Activated naive CD4-positive, alpha-beta T cell treated with anti-CD3 and anti-CD28 coated beads, Interleukin-2, amount 50 U/mL, for 72 hours (primary cell): ENCODE measurements around the gene ZBTB16. TPM values are rescaled to one million over a fixed set of nuclear protein-coding genes. Genes with fewer than 3 reads are reported as not detected.

Experiments used
- ATAC-seq, 2 donors: fragments of 150-1000 bp; cut with Tn5 transposase; 2 replicates each; pipeline ENCODE4 v1.10.0; 2021; ENCODE audit warnings: mild to moderate bottlenecking in 2 of 2, moderate library complexity in 2 of 2
- DNase-seq, 2 donors: peaks; one replicate each; pipeline ENCODE4 v3.0.0; 2021 to 2022; ENCODE audit warnings: low spot score in 2 of 2
- H3K27ac Mint-ChIP-seq, 2 donors: one replicate each; pipeline ENCODE4 v1.8.0; 2022; ENCODE audit warnings: mild to moderate bottlenecking in 2 of 2, mixed read lengths in 2 of 2
- H3K36me3 Mint-ChIP-seq, 2 donors: one replicate each; pipeline ENCODE4 v1.8.0; 2022; ENCODE audit warnings: mixed read lengths in 2 of 2
- H3K9me3 Mint-ChIP-seq, 2 donors: one replicate each; pipeline ENCODE4 v1.8.0; 2022; ENCODE audit warnings: mixed read lengths in 2 of 2
- total RNA-seq, 2 donors: library from RNA; stranded (reverse); gene quantifications; one replicate each; pipeline ENCODE4 v1.2.3, GENCODE V29; 2022

ZBTB16 gene
- total RNA-seq, 2 donors from 2014 or later, result 0.99 to 3.1 TPM

DNA sequence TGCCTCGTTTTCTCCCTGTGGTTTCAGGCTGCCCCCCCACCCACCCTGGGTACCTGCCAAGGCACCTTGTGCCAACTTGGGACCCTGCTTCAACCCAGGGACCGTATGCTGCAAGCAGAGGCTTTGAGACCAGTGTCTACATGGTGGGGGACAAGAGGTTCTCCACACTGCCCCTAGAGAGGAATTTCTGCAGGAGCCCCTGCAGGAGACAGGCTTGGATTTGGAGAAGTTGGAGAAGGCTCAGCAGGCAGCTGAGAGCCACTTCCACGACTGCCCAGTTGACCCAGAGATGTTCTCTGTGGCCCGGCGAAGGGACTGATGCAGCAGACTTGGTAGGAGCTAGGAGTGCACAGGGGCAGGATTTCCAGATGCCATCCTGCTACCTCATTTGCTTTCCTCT is 216.6 kb downstream of the ZBTB16 start:
- Mint-ChIP-seq H3K36me3 (no peaks in the 10 kb centered on the region), H3K9me3 (no peaks in the 10 kb centered on the region), H3K27ac (no peak overlapping the region)
- DNase-seq (no peak), ATAC-seq (no peak)

DNA sequence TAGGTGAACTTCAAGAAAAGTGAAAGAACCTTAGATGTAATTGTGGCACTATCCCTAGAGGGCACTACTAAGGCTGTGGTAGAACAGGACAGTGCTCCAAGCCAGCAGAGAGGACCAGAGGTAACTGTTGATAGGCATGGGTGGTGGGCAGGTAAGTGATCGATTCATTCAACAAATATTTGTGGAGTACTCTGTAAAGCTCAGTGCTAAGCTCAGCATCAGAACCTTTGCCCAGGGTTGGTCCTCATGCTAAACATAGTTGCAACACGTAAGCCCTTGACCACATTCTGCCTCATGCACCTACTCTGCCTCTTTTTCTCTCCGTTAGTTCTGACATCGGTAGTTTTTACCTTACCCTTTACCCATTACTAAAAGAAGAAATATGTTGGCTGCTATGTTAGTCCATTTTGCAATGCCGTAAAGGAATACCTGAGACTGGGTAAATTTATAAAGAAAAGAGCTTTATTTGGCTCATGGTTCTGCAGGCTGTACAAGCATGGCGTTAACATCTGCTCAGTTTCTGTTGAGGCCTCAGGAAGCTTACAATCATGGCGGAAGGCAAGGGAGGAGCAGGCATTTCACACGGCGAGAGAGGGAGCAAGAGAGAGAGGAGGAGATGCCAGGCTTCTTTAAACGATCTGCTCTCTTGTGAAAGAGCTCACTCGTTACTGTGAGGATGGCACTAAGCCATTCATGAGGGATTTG is 218.3 kb downstream of the ZBTB16 start:
- no peaks in the 10 kb centered on the region for H3K36me3 Mint-ChIP-seq
- H3K27ac Mint-ChIP-seq, result no peak overlapping the region
- DNase-seq (no peak), ATAC-seq (no peak)
- H3K9me3 Mint-ChIP-seq, result no peaks in the 10 kb centered on the region

DNA sequence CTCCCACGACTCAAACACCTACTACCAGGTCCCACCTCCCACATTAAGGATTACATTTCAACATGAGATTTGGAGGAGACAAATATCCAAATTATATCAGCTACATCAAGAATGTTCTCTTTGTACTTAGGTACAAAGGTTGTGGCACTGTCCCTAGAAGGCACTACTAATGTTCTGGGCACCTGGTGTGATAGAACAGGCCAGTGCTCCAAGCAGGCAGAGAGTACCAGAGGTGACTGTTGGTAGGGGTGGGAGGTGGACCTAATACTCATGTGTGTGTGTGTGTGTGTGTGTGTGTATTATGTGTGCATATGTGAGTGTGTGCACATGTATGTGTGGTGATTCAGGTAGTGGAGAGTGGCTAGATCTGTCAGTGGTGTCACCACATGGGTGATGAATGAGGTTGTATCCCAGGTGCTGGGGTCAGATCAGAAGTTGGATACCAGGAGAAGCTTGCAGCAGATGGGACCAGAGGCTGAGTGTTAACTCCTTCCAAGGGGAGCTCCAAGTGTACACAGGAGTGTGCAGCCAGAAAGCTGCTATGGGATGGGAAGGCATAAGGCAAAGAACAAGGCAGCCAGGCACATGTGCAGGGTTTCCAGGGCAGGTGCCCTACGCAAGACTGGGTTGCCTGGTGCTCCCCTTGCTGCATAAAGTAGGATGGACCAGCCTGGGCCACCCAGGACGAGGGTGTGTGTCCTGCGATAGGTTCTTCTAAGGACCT is 219.0 kb downstream of the ZBTB16 start:
- Mint-ChIP-seq H3K27ac (no peak overlapping the region), H3K36me3 (no peaks in the 10 kb centered on the region), H3K9me3 (no peaks in the 10 kb centered on the region)
- DNase-seq (no peak), ATAC-seq (no peak)

DNA sequence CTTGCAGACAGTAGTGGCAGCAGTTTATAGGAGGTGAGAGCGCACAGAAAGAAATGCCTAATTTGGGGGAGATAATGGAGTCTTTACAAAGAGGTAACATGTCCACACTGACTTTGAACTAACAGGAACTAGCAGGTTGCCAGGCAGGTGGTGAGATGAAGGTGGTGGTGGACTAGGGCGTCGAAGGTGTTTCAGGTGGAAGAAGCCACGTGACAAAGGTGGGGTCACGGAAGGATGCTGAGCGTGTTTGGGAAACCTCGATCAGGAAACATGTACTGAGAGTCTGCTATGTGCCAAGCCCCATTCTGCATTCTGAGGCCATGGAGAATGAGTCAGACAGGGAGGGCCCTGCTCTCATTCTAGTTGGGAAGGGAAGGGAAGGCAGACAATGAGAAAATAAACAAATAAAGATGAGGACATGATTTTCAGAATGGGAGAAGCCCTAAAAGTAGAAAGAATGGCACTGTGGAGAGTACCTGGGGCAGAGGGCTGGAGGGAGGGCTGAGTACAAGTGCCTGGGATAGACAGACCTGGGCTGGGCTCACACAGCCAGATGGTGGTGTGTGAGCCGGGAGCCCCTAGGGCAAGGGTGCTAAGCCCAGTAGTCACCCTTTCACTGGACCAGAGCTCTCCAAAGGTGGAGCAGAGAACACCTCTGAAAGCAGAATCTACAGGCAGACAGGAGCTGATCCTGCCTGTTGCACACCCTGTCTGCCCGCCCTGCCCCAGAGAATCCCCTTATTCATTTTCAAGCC is 220.5 kb downstream of the ZBTB16 start:
- no peaks in the 10 kb centered on the region for H3K36me3 Mint-ChIP-seq
- no peak overlapping the region for H3K27ac Mint-ChIP-seq
- ATAC-seq, result no peak
- H3K9me3 Mint-ChIP-seq, result no peaks in the 10 kb centered on the region
- no peak for DNase-seq

DNA sequence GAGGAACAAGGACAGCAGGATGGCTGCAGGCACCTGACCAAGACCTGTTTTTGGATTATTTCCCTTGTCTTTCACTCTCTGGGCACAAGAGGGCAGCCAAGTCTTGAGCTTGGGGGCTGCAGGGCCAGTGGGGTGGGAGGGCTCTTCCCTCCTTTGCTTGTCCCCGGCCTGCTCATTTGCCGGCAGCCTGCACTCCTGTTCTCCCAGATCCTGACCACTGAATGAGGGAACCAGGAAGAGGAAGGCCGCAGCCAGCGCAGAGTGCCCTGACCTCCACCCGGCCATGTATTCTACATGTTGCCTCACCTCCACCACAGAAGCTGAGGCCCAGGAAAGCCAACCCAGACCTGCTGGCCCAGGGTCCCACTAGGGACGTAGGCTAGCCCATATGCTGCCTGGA is 221.2 kb downstream of the ZBTB16 start:
- DNase-seq, result peak in 1 of 2 donors; percentile 27
- Mint-ChIP-seq H3K27ac (no peak overlapping the region), H3K9me3 (no peaks in the 10 kb centered on the region), H3K36me3 (no peaks in the 10 kb centered on the region)
- peak; percentile 47 to 61 for ATAC-seq

DNA sequence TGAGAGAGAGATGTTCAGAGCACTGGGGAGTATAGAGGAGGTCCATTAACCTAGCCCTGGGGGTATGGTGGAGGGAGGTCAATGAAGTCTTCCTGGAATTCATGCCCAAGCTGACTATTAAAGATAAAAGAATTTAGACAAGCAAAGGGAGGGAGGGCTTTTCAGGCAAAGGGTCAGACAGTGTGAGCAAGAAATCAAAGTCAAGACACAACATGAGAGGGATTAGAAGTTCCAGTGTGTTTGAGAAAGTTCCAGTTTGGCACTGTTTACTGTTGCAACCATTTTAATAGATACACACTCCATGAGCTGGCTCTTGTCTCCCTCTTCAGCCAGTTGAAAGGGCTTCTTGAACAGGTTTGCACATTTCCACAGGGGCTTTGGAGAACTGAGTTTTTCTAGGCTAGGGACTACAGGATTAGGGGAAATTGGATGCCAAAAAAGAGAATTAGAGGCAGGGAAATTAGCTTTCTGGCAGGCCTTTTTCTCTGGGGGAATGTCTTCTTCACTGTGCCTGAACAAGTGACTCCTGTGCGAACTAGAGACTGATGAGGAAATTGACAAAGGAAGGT is 222.0 kb downstream of the ZBTB16 start:
- ATAC-seq (no peak), DNase-seq (no peak)
- H3K36me3 Mint-ChIP-seq, result no peaks in the 10 kb centered on the region
- H3K27ac Mint-ChIP-seq, result no peak overlapping the region
- no peaks in the 10 kb centered on the region for H3K9me3 Mint-ChIP-seq

DNA sequence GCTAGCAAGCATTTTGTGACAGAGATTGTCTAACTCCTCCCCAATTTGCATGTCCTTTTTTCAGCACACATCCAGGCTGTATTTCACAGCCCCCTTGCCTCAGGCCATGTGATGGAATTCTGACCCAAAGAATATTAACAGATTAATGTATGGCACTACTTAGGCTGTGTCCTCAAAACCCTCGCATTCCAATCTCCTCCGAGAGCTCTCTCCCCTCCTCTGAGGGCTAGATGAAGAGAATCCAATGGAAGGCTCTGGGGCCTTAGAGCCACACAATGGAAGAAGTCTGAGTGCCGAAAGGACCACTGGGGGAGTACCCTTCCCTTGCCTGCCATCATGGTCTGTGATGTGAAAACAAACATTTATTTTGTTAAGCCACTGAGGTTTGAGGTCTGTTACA is 223.0 kb downstream of the ZBTB16 start:
- Mint-ChIP-seq H3K27ac (no peak overlapping the region), H3K9me3 (no peaks in the 10 kb centered on the region), H3K36me3 (no peaks in the 10 kb centered on the region)
- DNase-seq (no peak), ATAC-seq (no peak)

DNA sequence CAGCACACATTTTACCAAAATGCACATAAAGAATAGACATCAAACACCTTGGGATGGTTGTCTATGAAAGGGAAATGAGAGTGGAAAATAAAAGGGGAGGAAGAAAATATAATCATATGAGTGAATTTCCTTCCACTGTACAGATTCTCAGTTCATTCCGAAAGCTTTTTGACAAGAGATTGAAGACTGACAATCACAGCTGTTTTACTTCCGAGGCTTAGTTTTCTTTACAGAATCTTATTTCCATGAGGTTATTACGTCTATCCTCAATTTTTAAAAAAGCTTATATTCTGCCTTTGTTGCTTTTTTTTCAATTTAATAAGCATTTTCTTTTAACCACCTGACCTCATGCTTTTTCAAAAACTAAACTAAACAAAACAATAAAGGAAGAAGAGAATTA is 223.9 kb downstream of the ZBTB16 start:
- H3K9me3 Mint-ChIP-seq, result no peaks in the 10 kb centered on the region
- no peak overlapping the region for H3K27ac Mint-ChIP-seq
- ATAC-seq (no peak), DNase-seq (no peak)
- H3K36me3 Mint-ChIP-seq, result no peaks in the 10 kb centered on the region

DNA sequence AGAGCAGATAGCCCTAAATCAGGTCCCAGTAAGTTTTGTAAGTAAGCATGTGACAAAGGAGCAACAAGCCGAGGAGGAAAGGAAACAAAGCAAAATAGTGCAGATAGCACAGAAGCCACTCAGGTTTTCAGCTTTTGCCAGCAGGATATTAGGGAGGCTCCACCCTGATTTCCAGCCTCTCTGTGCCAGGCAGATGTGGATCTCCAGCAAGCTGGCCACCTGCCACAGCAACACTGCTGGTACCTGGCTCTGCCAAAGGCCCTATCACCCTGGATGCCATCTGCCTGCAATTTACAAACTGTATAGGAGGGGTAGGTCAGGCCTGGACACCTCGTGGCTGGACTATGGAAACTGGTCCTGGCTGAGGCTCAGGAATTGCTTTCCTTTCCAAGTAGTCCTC is 224.5 kb downstream of the ZBTB16 start:
- no peak overlapping the region for H3K27ac Mint-ChIP-seq
- H3K9me3 Mint-ChIP-seq, result no peaks in the 10 kb centered on the region
- H3K36me3 Mint-ChIP-seq, result no peaks in the 10 kb centered on the region
- DNase-seq (no peak), ATAC-seq (no peak)

DNA sequence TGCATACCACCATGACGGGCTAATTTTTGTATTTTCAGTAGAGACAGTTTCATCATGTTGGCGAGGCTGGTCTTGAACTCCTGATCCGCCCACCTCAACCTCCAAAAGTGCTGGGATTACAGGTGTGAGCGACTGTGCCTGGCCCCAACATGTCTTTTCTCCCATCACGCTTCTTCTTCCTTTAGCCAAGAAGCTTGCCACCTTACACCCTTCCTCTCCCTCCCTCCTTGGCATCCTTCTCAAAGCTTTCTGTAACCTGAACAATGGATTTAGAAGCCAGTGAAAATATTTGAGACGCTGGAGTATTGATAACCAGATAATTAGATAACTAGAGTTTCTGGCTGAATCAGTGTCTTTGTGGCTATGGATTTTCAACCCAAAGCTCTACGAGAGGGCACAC is 225.4 kb downstream of the ZBTB16 start:
- DNase-seq, result no peak
- no peaks in the 10 kb centered on the region for H3K36me3 Mint-ChIP-seq
- no peak overlapping the region for H3K27ac Mint-ChIP-seq
- no peaks in the 10 kb centered on the region for H3K9me3 Mint-ChIP-seq
- no peak for ATAC-seq

DNA sequence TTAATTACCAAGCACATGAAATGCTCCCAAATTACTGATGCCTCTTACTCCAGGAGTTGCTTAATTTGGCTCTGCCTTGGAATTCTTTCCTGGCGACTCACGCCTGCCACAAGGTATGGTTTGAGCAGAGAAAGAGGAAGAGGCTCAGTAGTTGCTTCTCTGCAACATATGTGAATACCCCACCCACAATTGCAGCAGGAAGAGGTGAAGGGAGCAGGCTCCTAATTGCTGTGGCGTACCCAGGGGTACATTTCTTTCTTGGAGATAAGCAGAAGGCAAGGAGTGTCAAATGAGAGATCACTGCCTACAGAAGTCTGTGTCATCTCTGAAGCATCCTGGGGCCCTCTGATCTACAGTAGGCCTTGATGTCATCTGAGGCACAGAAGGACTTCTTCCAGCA is 226.1 kb downstream of the ZBTB16 start:
- DNase-seq, result no peak
- Mint-ChIP-seq H3K27ac (no peak overlapping the region), H3K36me3 (no peaks in the 10 kb centered on the region), H3K9me3 (no peaks in the 10 kb centered on the region)
- ATAC-seq, result no peak

DNA sequence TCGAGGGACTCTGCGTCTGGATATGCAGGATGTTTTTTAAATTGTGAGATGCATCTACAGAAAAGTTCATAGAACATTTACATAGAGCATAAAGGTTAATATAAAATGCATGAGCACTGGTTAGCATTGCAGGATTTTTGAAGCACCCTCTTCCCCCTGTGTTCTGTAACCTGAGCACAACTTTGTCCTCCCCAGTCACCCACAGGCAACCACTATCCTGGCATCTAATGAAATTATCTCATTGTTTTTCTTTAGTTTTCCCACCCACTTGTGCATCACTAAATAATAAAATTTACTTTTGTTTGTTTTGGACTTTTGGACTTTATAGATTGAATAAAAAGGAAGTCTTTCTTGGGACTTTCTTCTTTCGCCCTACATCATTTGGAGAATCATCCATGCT is 226.7 kb downstream of the ZBTB16 start:
- no peaks in the 10 kb centered on the region for H3K9me3 Mint-ChIP-seq
- H3K27ac Mint-ChIP-seq, result no peak overlapping the region
- ATAC-seq (no peak), DNase-seq (no peak)
- H3K36me3 Mint-ChIP-seq, result no peaks in the 10 kb centered on the region

DNA sequence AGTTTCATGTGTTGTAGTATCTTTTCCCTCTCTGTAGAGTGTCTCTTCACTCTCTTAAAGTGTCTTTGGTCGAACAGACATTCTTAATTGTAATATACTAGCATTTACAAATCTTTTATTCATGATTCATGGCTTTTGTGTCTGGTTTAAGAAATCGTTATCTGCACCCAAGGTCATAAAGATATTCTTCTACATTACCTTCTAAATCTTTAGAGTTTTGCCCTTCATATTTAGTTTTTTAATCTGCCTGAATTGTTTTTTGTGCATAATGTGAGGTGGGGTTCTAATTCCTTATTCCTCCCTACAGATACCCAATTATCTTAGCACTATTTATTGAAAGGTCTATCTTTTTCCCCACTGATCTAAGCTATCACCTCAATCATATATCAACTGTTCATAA is 227.6 kb downstream of the ZBTB16 start:
- no peak overlapping the region for H3K27ac Mint-ChIP-seq
- ATAC-seq, result no peak
- DNase-seq, result no peak
- H3K36me3 Mint-ChIP-seq, result no peaks in the 10 kb centered on the region
- no peaks in the 10 kb centered on the region for H3K9me3 Mint-ChIP-seq

DNA sequence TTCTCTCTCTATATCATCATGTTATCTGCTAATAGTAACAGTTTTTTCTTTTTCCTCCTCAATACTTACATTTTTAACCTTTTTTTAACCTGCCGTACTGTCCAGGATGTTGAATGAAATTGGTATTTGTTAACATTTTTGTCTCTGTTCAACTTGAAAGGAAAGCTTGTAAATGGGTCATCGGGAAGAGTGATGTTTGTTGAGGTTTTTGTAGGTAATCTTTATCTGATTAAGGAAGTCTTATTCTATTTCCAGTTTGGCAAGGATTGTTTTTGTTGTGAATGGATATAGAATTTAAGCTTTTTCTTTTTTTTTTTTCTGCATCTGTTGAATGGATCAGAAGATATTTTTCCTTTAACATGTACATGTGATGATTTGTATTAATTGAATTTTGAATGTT is 228.6 kb downstream of the ZBTB16 start:
- no peak overlapping the region for H3K27ac Mint-ChIP-seq
- H3K9me3 Mint-ChIP-seq, result no peaks in the 10 kb centered on the region
- DNase-seq (no peak), ATAC-seq (no peak)
- H3K36me3 Mint-ChIP-seq, result no peaks in the 10 kb centered on the region

DNA sequence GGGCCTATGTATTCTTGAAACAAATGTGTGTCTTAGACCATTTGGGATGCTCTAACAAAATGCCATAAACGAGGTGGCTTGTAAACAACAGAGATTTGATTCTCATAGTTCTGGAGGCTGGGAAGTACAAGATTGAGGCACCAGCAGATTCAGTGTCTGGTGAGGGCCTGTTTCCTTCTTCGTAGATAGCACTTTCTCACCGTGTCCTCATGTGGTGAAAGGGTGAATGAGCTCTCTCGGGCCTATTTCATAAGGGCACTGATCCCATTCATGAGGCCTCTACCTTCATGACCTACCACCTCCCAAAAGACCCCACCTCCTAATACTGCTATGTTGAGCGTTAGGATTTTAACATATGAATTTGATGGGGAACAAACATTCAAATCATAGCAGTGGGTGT is 230.3 kb downstream of the ZBTB16 start:
- DNase-seq, result no peak

DNA sequence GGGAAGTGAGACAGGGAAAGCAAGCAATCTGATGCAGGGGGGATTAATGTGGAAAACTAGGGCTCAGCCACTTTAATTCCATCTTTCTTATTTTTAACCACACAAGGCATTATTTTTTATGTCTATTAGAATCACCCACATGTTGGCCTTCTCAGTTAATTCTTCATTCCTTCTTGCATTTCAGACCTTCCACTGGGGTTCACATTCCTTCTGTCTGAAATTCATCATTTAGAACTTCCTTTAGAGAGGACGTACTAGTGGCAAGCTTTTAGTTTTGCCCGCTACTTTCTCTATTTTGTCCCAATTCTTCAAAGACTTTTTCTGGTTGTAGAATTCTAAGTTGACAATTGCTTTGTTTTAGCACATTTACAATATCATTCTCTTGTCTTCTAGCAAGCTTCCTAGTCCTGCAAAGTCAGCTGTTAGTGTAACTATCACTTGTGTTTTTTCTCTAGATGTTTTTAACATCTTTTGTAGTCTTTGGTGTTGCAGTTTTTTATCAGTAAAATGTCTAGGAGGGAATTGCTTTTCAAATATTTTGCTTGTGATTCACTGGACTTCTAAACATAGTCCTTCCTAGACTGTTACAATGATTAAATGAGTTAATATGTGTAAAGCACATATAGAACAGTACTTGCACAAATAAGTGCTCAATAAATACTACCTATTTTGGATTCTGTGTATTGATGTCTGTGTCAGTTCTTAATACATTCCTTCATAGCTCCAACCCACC is 231.2 kb downstream of the ZBTB16 start:
- Mint-ChIP-seq H3K36me3 (no peaks in the 10 kb centered on the region), H3K27ac (no peak overlapping the region), H3K9me3 (peaks cover 3 to 4% of the 10 kb centered on the region in 2 donors)
- ATAC-seq, result no peak
- no peak for DNase-seq

More for the DNA sequence above, 230.3 kb downstream of the ZBTB16 start:
- Mint-ChIP-seq H3K27ac (no peak overlapping the region), H3K9me3 (peaks cover 3 to 4% of the 10 kb centered on the region in 2 donors), H3K36me3 (no peaks in the 10 kb centered on the region)
- ATAC-seq, result no peak

DNA sequence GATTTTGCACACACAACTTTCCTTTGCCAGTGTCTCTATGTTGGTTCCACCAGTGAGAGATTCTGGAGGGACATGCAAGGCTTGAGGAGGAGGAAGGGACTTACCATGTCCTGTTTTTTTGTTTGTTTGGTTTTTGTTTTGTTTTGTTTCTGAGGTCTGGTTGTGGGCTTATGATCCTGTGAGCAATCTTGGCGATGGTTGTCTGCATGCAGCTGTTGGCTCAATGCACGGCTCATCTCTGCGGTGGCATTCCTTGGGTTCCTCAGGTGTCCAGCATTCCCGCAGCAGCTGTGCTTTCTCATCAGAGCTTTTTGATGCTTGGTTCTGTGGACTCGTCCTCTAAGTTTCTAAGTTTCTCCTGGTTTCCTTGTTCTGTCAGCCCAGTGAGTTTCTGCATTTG is 231.9 kb downstream of the ZBTB16 start:
- H3K27ac Mint-ChIP-seq, result no peak overlapping the region
- no peak for ATAC-seq
- peaks cover 3 to 4% of the 10 kb centered on the region in 2 donors for H3K9me3 Mint-ChIP-seq

More for the DNA sequence above, 231.9 kb downstream of the ZBTB16 start:
- no peaks in the 10 kb centered on the region for H3K36me3 Mint-ChIP-seq
- DNase-seq, result no peak
